HEK293 (cell line): ENCODE results near the gene ARID4A.

Source experiments
- CTCF ChIA-PET: fragments of 350-600 bp; formaldehyde crosslinking; extraction: SDS; loops from one replicate; lab custom pipeline; 2021; ENCODE audit warnings: antibody characterized with exemption; lab: Yijun Ruan, JAX
- POLR2A ChIA-PET: fragments of 300-600 bp; formaldehyde crosslinking; extraction: SDS; loops from one replicate; lab custom pipeline; 2020; ENCODE audit warnings: antibody characterized with exemption, inconsistent platforms; lab: Yijun Ruan, JAX
- H3K27ac ChIP-seq: fragments of 200-500 bp; sonication (Bioruptor generic); 2 replicates; pipeline ENCODE4 v1.5.1; 2014; ENCODE audit warnings: low read depth, low read length, control low read depth, inconsistent platforms; ENCODE audit errors: extremely low read depth
- H3K36me3 ChIP-seq, 2 experiments: fragments of 200-500 bp in 1 of 2; sonication (Bioruptor generic) in 1 of 2; 1 replicate in 1 of 2; 2 replicates in 1 of 2; pipeline ENCODE4 v1.5.1; 2014 to 2017; ENCODE audit warnings: inconsistent platforms in 2 of 2, low read length in 2 of 2; ENCODE audit not compliant: control insufficient read depth in 2 of 2, insufficient read depth in 1 of 2
- H3K4me1 ChIP-seq: fragments of 200-500 bp; sonication (Bioruptor generic); 2 replicates; pipeline ENCODE4 v1.5.1; 2014; ENCODE audit warnings: mild to moderate bottlenecking, low read length, inconsistent platforms; ENCODE audit not compliant: control insufficient read depth, insufficient read depth
- H3K4me3 ChIP-seq: 2 replicates; pipeline ENCODE4 v1.5.1; 2011; ENCODE audit warnings: low read depth, mild to moderate bottlenecking, control low read depth, low read length, moderate library complexity
- H3K9me3 ChIP-seq: fragments of 200-500 bp; sonication (Bioruptor generic); 2 replicates; pipeline ENCODE4 v1.5.1; 2014; ENCODE audit warnings: low read depth, low read length, inconsistent platforms; ENCODE audit not compliant: control insufficient read depth, insufficient read depth
- BCL11A ChIP-seq: fragments of 450-650 bp; formaldehyde crosslinking; IDR thresholded peaks from 2 replicates; pipeline ENCODE4 v1.5.1; 2016; ENCODE audit warnings: low read depth, missing biosample characterization, missing genetic modification characterization
- GLI2 ChIP-seq: fragments of 450-650 bp; formaldehyde crosslinking; IDR thresholded peaks from 2 replicates; pipeline ENCODE4; 2017; ENCODE audit warnings: missing biosample characterization, missing genetic modification characterization, low read depth, borderline replicate concordance
- HOXC10 ChIP-seq: sonication (generic); formaldehyde crosslinking; IDR thresholded peaks from 2 replicates; pipeline ENCODE4 v1.8.1; 2023; ENCODE audit warnings: mild to moderate bottlenecking, missing genetic modification reagents
- MEIS1 ChIP-seq: sonication (generic); formaldehyde crosslinking; IDR thresholded peaks from 2 replicates; pipeline ENCODE4 v1.8.1; 2022; ENCODE audit warnings: missing genetic modification reagents, mild to moderate bottlenecking, borderline replicate concordance
- ZBTB20 ChIP-seq: fragments of 450-650 bp; formaldehyde crosslinking; IDR thresholded peaks from 2 replicates; pipeline ENCODE4 v1.5.1; 2016; ENCODE audit warnings: missing biosample characterization, missing genetic modification characterization
- ZEB2 ChIP-seq: fragments of 450-650 bp; formaldehyde crosslinking; IDR thresholded peaks from 2 replicates; pipeline ENCODE4 v1.5.1; 2016; ENCODE audit warnings: missing biosample characterization, missing genetic modification characterization
- ZNF132 ChIP-seq: fragments of 450-650 bp; formaldehyde crosslinking; IDR thresholded peaks from 2 replicates; pipeline ENCODE4 v1.5.1; 2017; ENCODE audit warnings: missing biosample characterization, missing genetic modification characterization, borderline replicate concordance
- ZNF211 ChIP-seq: fragments of 450-650 bp; formaldehyde crosslinking; IDR thresholded peaks from 2 replicates; pipeline ENCODE4 v1.5.1; 2016; ENCODE audit warnings: low read depth, missing biosample characterization, missing genetic modification characterization
- ZNF335 ChIP-seq: fragments of 450-650 bp; formaldehyde crosslinking; conservative IDR thresholded peaks from 2 replicates; pipeline ENCODE4 v1.5.1; 2016; ENCODE audit warnings: missing biosample characterization, missing genetic modification characterization
- ZNF354C ChIP-seq: fragments of 450-650 bp; formaldehyde crosslinking; IDR thresholded peaks from 2 replicates; pipeline ENCODE4 v1.5.1; 2016; ENCODE audit warnings: missing biosample characterization, missing genetic modification characterization, low read depth, borderline replicate concordance
- ZNF510 ChIP-seq: fragments of 450-650 bp; formaldehyde crosslinking; IDR thresholded peaks from 2 replicates; pipeline ENCODE4 v1.5.1; 2018; ENCODE audit warnings: mild to moderate bottlenecking, missing genetic modification characterization, missing biosample characterization; ENCODE audit not compliant: insufficient replicate concordance
- ZNF549 ChIP-seq: fragments of 450-650 bp; IDR thresholded peaks from 2 replicates; pipeline ENCODE4 v1.5.1; 2018; ENCODE audit warnings: missing biosample characterization, missing genetic modification characterization, mild to moderate bottlenecking, inconsistent platforms, moderate library complexity
- ZNF624 ChIP-seq: fragments of 450-650 bp; formaldehyde crosslinking; IDR thresholded peaks from 2 replicates; pipeline ENCODE4 v1.5.1; 2017; ENCODE audit warnings: missing biosample characterization, missing genetic modification characterization
- ZNF629 ChIP-seq: fragments of 450-650 bp; formaldehyde crosslinking; IDR thresholded peaks from 2 replicates; pipeline ENCODE4 v1.5.1; 2017; ENCODE audit warnings: missing biosample characterization, missing genetic modification characterization
- ZSCAN23 ChIP-seq: fragments of 450-650 bp; formaldehyde crosslinking; IDR thresholded peaks from 2 replicates; pipeline ENCODE4 v1.5.1; 2016; ENCODE audit warnings: missing biosample characterization, missing genetic modification characterization
- TF ChIP-seq, protein P1 (sequence below): fragments of 450-650 bp; formaldehyde crosslinking; conservative IDR thresholded peaks from 2 replicates; pipeline ENCODE4 v1.5.1; 2016; ENCODE audit warnings: low read depth, missing biosample characterization, missing genetic modification characterization
- TF ChIP-seq, protein P2 (sequence below): fragments of 450-650 bp; formaldehyde crosslinking; IDR thresholded peaks from 2 replicates; pipeline ENCODE4 v1.5.1; 2017; ENCODE audit warnings: missing biosample characterization, missing genetic modification characterization
- TF ChIP-seq, protein P3 (sequence below): fragments of 450-650 bp; formaldehyde crosslinking; IDR thresholded peaks from 2 replicates; pipeline ENCODE4 v1.5.1; 2016; ENCODE audit warnings: missing biosample characterization, missing genetic modification characterization
- TF ChIP-seq, protein P4 (sequence below): fragments of 450-650 bp; formaldehyde crosslinking; IDR thresholded peaks from 2 replicates; pipeline ENCODE4 v1.5.1; 2017; ENCODE audit warnings: missing biosample characterization, missing genetic modification characterization

Gene ARID4A, protein sequence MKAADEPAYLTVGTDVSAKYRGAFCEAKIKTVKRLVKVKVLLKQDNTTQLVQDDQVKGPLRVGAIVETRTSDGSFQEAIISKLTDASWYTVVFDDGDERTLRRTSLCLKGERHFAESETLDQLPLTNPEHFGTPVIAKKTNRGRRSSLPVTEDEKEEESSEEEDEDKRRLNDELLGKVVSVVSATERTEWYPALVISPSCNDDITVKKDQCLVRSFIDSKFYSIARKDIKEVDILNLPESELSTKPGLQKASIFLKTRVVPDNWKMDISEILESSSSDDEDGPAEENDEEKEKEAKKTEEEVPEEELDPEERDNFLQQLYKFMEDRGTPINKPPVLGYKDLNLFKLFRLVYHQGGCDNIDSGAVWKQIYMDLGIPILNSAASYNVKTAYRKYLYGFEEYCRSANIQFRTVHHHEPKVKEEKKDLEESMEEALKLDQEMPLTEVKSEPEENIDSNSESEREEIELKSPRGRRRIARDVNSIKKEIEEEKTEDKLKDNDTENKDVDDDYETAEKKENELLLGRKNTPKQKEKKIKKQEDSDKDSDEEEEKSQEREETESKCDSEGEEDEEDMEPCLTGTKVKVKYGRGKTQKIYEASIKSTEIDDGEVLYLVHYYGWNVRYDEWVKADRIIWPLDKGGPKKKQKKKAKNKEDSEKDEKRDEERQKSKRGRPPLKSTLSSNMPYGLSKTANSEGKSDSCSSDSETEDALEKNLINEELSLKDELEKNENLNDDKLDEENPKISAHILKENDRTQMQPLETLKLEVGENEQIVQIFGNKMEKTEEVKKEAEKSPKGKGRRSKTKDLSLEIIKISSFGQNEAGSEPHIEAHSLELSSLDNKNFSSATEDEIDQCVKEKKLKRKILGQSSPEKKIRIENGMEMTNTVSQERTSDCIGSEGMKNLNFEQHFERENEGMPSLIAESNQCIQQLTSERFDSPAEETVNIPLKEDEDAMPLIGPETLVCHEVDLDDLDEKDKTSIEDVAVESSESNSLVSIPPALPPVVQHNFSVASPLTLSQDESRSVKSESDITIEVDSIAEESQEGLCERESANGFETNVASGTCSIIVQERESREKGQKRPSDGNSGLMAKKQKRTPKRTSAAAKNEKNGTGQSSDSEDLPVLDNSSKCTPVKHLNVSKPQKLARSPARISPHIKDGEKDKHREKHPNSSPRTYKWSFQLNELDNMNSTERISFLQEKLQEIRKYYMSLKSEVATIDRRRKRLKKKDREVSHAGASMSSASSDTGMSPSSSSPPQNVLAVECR

DNA sequence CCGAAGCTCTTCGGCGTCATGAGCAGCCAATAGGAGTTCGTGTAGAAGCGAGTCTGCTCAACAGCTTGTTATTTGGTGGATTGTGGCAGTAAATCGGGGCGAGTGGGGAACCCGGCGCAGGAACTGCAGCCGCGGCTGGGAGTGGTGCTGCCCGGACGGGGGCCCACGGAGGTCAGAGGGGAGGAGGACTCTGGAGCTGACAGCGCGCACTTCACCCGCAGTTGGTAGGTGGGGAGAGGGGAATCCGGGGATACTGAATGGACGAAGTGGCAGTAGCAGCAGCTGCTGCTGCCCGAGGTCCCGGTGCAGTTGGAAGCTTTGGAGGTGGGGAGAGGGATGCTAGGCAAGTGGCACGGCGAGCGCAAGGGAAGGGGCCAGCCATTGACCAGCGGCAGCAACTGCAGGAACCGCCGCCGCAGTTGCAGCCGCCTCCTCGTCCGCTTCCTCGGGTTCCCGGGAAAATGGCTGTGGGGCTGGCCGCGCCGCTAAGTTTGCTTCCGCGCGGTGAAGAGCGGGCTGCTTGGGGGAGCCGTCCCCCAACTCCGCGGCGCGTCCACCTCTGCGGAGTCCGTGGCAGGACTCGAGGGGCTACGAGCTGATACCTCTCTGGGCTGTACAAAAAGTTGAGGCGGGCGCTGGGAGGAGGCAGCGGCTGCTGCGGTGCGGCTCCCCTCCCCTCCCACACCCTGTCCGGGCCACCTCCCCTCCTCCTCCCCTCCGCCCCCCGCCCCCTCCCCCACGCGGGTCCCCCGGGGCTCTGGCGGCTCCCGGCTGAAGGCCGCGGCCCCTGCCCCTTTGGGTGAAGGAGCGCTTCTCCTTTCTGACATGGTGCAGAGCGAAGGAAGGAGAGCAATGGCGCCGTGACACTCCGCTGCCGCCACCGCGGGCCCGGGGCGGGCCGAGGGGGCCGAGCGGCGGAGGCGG is at the start of gene ARID4A:
Gene ARID4A (plus strand): TSS at position 79 of the 924 bp plus-strand sequence. CDS start 1,300 bp downstream, outside the sequence.
- no peaks in the 10 kb centered on the region for H3K9me3 ChIP-seq
- peak within 1 kb of the TSS; percentile 100 for H3K4me3 ChIP-seq
- CTCF ChIA-PET, result interaction anchor here (0.6 to 1.3 kb wide), 4 partner anchors 54 to 440 kb away, joined by 3 to 6 read pairs (median 4); partner anchors contain the start of genes PSMA3 and TOMM20L
- peaks cover 27 to 34% of the 10 kb centered on the region in 2 experiments for H3K36me3 ChIP-seq
- POLR2A ChIA-PET, result interaction anchor here (0.6 to 2.9 kb wide), 30 partner anchors 8 to 1864 kb away, joined by 3 to 36 read pairs (median 4); partner anchors contain the start of genes ACTR10, KIAA0586, PSMA3 and TIMM9
- H3K27ac ChIP-seq, result peak within 1 kb of the TSS; percentile 87
- H3K4me1 ChIP-seq, result 0 out of 2 replicates have a peak, but pooled peaks cover 4% of the 10 kb centered on the region
- TF ChIP-seq, protein P1, sequence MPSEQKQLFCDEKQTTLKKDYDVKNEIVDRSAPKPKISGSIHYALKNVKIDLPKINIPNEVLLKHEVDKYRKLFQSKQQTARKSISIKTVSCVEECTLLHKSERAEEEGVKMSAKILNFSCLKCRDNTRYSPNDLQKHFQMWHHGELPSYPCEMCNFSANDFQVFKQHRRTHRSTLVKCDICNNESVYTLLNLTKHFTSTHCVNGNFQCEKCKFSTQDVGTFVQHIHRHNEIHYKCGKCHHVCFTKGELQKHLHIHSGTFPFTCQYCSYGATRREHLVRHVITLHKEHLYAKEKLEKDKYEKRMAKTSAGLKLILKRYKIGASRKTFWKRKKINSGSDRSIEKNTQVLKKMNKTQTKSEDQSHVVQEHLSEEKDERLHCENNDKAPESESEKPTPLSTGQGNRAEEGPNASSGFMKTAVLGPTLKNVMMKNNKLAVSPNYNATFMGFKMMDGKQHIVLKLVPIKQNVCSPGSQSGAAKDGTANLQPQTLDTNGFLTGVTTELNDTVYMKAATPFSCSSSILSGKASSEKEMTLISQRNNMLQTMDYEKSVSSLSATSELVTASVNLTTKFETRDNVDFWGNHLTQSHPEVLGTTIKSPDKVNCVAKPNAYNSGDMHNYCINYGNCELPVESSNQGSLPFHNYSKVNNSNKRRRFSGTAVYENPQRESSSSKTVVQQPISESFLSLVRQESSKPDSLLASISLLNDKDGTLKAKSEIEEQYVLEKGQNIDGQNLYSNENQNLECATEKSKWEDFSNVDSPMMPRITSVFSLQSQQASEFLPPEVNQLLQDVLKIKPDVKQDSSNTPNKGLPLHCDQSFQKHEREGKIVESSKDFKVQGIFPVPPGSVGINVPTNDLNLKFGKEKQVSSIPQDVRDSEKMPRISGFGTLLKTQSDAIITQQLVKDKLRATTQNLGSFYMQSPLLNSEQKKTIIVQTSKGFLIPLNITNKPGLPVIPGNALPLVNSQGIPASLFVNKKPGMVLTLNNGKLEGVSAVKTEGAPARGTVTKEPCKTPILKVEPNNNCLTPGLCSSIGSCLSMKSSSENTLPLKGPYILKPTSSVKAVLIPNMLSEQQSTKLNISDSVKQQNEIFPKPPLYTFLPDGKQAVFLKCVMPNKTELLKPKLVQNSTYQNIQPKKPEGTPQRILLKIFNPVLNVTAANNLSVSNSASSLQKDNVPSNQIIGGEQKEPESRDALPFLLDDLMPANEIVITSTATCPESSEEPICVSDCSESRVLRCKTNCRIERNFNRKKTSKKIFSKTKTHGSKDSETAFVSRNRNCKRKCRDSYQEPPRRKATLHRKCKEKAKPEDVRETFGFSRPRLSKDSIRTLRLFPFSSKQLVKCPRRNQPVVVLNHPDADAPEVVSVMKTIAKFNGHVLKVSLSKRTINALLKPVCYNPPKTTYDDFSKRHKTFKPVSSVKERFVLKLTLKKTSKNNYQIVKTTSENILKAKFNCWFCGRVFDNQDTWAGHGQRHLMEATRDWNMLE (tag by site-specific recombination), result no peak
- TF ChIP-seq ZEB2 (tag by site-specific recombination) (peak; percentile 33; the same call in 1 of the 2 replicates), ZNF211 (no peak), ZNF510 (tag by site-specific recombination) (no peak), ZBTB20 (tag by site-specific recombination) (peak; percentile 75), BCL11A (0 out of 2 replicates have a peak, but pooled peaks have one; percentile 12), ZNF132 (tag by site-specific recombination) (no peak), ZNF335 (peak; percentile 7), ZNF629 (tag by site-specific recombination) (no peak), ZNF549 (no peak), GLI2 (tag by site-specific recombination) (no peak), ZNF624 (tag by site-specific recombination) (no peak), MEIS1 (CRISPR knock-in tag) (no peak), ZSCAN23 (tag by site-specific recombination) (no peak), HOXC10 (CRISPR knock-in tag) (no peak), ZNF354C (tag by site-specific recombination) (no peak)
- TF ChIP-seq, protein P2, sequence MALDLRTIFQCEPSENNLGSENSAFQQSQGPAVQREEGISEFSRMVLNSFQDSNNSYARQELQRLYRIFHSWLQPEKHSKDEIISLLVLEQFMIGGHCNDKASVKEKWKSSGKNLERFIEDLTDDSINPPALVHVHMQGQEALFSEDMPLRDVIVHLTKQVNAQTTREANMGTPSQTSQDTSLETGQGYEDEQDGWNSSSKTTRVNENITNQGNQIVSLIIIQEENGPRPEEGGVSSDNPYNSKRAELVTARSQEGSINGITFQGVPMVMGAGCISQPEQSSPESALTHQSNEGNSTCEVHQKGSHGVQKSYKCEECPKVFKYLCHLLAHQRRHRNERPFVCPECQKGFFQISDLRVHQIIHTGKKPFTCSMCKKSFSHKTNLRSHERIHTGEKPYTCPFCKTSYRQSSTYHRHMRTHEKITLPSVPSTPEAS, result no peak
- TF ChIP-seq, protein P3, sequence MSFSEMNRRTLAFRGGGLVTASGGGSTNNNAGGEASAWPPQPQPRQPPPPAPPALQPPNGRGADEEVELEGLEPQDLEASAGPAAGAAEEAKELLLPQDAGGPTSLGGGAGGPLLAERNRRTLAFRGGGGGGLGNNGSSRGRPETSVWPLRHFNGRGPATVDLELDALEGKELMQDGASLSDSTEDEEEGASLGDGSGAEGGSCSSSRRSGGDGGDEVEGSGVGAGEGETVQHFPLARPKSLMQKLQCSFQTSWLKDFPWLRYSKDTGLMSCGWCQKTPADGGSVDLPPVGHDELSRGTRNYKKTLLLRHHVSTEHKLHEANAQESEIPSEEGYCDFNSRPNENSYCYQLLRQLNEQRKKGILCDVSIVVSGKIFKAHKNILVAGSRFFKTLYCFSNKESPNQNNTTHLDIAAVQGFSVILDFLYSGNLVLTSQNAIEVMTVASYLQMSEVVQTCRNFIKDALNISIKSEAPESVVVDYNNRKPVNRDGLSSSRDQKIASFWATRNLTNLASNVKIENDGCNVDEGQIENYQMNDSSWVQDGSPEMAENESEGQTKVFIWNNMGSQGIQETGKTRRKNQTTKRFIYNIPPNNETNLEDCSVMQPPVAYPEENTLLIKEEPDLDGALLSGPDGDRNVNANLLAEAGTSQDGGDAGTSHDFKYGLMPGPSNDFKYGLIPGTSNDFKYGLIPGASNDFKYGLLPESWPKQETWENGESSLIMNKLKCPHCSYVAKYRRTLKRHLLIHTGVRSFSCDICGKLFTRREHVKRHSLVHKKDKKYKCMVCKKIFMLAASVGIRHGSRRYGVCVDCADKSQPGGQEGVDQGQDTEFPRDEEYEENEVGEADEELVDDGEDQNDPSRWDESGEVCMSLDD, result peak; percentile 80; the same call in 1 of the 2 replicates
- TF ChIP-seq, protein P4, sequence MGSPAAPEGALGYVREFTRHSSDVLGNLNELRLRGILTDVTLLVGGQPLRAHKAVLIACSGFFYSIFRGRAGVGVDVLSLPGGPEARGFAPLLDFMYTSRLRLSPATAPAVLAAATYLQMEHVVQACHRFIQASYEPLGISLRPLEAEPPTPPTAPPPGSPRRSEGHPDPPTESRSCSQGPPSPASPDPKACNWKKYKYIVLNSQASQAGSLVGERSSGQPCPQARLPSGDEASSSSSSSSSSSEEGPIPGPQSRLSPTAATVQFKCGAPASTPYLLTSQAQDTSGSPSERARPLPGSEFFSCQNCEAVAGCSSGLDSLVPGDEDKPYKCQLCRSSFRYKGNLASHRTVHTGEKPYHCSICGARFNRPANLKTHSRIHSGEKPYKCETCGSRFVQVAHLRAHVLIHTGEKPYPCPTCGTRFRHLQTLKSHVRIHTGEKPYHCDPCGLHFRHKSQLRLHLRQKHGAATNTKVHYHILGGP (tag by site-specific recombination), result no peak
